HG02763 (cell line): ENCODE results near the gene C14orf180.

Experiments
- ATAC-seq: cut with Tn5 transposase; IDR thresholded peaks from one replicate; pipeline ENCODE4 v1.9.1; 2021; ENCODE audit warnings: mild to moderate bottlenecking, moderate library complexity; ENCODE audit not compliant: unreplicated experiment

Gene C14orf180

DNA sequence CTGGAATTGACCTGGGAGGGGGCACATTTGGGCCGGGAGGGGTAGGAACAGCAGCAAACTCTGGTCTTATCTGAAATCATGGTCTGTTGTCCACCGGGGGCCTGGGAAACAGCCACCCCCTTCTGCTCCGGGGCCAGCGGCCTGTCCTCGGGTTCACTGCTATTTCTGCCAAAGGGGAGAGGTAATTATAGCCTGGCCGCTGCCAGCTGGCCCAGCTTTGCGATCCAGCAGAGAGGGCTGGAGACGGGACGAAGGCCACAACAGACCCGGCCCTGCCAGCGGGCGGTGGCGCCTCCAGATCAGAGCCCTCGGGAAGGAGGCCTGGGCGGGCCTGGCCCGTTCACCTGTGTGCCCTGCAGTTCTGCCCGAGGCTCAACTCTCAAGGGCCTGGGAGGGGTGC is at the start of gene C14orf180:
TSS of gene C14orf180 (plus strand) at position 258 of the 400 bp plus-strand sequence. CDS start 6,667 bp downstream, outside the sequence.
- no peak for ATAC-seq

- ATAC-seq, result no peak
Measured at GRCh38 chr14:104530646-104531045, 48.9 kb upstream of the C14orf180 start.

- no peak for ATAC-seq
Measured at GRCh38 chr14:104531421-104532190, 48.0 kb upstream of the C14orf180 start.

DNA sequence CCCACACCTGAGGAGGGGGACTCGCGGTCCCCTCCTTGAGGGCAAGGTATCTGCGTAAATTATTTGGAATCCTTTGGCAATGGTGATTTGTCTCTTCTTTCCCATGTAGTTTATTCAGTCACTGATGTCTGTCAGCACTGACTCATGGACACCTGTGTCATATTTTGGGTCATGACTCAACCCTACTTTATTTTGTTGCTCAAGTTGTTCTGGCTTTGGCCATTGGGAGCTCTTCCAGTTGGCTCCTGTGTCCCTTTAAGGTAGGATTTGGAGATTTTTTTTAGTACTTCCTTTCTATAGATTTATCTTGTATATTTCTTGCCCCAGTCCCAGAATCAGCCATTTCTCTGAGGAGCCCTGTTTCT is 47.4 kb upstream of the C14orf180 start:
- no peak for ATAC-seq

- no peak for ATAC-seq
Measured at GRCh38 chr14:104534036-104534435, 45.5 kb upstream of the C14orf180 start.

DNA sequence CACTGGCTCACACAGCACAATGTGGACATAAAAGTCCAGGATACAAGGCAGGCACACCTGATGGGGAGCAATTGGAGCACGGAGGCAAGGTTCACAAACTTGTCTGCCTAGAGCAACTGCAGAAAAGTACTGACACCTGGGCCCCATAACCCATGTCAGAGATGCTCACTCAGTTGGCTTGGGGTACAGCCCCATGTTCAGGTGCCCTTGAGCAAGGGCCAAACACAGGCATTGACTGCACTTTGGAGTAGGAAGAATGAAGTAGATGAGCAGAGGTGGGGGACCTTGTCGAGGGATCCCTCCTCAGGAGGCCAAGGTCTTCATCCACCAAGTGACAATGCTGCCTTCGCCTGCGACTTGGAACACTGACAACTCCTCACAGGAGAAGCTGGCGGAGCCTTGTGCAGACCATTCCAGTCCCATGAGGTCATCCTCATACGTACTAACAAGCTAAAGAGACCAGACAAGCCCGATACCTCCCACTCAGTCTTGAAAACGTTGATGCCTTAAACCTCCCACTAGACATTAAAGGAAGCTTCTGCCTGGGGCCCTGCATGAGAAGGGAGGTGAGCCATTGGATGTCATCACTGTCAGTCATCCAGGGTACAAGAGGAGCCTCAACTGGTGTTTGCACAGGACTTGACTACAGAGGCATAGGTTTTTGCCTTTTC is 42.5 kb upstream of the C14orf180 start:
- ATAC-seq, result no peak

DNA sequence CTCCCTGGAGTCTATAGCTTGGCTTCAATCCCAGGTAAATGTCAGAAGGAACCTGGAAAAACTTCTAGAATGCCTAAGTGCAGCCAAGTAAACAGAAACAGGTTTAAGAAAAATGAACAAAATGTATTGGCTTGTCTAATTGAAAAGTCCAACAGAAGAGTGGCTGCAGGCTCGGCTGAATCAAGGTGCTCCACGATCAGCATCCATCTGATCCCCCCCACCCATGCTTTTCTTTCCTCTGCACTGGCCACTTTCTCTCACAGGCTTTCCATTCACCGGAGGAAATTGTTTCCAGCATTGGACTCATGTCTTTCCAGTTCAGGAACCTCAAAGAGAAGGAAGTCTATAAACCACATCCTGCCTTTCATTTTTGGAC is 42.0 kb upstream of the C14orf180 start:
- no peak for ATAC-seq

DNA sequence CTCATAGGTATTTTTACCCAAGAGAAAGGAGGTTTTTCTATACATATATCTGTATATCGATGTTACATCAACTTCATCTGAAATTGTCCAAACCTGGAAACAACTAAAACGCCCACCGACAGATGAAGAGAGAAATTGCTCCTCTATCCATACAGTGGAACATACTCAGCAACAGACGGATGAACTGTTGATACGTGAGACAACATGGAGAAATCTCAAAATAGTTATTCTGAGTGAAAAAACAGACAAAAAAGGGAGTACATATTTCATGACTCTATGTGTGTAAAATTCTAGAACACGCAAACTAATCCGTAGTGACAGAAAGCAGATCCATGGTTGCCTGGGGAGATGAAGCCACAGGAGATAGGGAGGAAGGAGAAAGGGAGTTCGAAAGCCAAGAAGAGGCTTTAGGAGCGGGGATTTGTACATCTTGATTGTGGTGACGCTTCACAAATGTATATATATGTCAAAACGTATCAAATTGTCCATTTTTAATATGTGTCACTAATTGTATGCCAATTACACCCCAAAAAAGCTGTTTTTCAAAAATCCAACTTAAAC is 37.6 kb upstream of the C14orf180 start:
- no peak for ATAC-seq

DNA sequence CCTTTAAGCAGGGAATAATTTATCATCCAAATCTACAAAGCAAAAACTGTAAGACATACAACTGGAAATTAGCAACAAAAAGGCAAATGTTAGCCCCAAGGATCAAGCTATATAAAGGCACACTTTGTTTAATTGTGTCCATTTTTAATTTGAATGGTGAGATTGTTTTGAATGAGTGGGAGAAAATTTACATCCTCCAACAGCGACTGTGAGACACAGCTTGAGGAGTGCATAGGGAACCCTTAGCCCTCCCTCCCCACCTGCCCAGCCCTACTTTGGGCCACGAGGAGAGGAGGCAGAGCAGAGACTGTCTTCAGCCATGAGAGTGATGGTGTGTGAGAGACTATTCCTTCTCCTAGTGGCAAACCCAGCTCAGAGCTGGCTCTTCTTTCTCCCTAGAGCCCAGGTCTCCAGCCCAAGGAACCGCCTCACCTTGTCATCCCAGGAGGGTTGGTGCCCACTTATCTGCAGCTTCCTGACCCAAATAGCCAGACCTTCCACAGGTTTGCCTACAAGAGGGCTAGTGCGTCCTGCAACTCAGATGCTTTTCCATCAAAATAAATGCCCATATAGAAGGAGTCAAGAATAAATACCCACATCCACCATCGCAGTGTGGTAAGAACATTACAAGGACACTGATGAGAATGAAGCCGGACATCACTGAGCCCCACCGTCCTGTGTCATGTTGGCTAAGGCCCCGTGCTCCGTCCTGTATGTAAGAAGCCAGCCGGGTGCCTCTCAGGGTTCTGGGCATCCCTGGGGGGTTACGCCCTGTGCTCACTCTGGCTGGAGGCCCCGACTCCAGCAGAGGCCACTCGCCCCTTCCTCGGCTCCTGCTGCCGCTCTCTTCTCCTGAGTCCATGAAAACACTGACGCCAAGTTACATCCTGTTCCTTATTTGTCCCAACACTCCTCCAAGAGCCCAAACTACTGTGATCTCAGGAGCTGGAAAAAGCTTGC is 36.4 kb upstream of the C14orf180 start:
- no peak for ATAC-seq

DNA sequence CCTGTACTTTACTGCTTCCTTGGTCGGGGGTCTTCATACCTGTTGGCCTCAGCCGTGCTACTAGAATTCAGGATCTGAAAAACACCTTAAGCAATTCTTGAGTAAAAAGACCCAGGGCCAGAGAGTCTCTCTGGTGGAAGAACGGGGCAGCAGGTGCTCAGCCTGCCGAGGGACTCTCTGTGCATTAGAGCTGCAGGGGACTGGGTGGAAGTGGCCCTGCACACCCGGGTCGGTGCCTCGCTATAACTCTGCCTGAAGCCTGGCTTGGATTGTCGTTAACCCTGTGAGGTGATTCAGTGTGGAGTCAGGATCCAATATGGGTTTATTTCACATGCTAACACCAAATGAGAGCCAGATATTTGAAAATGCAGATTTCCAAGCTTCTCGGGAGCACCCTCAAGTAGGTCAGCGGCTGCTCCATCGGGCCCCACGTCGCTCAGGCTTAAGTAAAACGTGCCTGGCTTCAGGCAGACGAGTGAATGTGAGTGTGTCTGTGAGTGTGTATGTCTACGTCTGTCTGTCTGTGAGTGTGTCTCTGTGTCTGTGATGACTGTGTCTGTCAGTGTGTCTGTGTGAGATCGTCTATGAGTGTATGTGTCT is 35.1 kb upstream of the C14orf180 start:
- ATAC-seq, result no peak

DNA sequence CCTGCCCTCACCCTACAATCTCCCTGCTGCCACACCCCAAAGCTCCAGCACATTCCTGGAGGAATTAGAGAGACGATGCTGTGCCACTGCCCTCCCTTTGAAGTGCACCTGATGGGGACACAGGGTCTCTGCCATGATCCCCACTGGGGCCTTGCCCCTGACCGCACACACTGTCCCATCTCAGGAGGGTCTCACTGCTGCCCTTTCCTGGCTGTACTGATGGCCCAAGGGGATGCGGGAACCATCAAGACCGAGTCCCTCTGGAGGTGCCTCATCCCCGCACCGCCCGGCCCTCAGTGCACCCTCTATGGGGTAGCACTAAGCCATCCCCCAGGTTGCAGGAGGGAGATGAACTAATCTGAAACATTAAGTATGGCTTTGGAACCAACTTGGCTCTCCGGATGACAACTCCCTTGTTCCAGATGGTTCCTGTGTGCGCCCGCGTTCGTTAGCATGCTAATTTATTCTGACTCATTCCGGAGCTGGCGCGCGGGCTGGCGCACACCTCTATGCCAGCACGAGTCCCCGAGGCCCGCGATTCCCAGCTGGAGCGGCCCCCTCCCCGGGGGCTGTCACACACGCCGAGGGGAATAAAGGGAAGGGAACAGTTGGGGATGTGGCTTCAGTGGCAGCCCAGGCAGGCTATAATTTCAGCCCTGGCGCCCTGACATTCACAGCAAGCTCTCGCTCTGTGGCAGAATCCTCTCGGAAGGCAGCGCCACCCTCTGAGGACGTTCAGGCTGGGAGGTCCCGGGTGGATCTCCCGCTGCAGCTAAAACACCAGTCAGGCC is 34.2 kb upstream of the C14orf180 start:
- ATAC-seq, result no peak

GRCh38 chr14:104545942-104546501 is 33.5 kb upstream of the C14orf180 start:
- no peak for ATAC-seq

DNA sequence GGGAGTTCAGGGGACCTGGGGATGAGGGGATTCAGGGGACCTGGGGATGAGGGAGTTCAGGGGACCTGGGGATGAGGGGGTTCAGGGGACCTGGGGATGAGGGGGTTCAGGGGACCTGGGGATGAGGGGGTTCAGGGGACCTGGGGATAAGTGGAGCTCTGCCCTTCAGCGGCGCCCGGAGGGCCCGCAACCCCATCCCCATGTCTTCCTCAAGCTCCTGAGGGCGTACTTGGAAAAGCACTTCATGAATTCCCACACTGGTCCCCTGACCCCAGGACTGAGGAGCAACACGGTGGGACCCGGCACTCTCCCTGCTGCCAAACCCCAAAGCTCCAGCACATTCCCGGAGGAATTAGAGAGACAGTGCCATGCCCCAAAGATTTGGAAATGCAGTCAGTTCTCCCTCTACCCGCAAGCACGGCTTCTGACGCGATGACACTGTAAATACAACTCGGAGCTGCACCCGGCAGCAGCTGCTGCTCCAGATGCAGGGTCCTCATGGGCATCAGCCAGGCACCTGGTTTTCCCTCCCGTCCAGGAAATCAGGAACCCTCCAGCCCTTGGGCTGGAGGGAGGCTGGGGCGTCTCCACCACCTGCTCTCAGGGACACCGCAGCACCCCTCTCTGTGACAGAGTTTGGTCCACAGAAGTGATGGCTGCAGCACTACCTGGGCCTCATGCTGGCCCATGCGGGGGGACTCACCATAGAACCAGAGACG is 32.8 kb upstream of the C14orf180 start:
- no peak for ATAC-seq

DNA sequence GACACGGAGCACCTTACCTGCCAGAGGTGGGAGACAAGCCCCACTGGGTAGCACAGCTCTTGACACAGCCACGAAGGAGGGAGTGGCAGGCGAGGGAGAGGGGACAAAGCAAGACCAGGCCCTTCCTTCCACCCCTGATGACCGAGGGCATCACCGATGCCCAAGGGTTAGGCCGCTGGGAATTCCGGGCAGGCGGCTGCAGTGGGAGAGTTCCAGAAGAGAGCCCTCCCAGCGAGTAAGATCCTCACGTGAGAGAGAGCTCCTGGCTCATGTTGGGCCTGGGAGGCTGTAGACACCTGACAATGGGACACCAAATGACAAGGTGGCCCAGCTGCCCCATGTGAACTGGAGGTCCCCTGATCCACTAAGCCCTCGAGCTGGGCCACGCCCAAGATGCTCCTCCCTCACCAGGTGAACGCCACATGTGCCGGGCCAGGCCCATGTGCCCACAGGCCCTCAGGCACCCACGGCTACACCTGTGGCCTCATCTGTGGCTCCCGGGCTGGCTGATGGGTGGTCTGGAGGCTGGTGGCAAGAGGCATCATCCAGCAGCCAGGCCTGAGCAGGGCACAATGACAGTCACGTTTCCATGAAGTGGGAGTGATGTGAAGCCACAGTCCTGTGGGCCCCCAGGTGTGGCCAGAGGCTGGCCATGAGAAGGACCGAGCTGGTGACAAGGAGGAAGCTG is 32.1 kb upstream of the C14orf180 start:
- ATAC-seq, result no peak

DNA sequence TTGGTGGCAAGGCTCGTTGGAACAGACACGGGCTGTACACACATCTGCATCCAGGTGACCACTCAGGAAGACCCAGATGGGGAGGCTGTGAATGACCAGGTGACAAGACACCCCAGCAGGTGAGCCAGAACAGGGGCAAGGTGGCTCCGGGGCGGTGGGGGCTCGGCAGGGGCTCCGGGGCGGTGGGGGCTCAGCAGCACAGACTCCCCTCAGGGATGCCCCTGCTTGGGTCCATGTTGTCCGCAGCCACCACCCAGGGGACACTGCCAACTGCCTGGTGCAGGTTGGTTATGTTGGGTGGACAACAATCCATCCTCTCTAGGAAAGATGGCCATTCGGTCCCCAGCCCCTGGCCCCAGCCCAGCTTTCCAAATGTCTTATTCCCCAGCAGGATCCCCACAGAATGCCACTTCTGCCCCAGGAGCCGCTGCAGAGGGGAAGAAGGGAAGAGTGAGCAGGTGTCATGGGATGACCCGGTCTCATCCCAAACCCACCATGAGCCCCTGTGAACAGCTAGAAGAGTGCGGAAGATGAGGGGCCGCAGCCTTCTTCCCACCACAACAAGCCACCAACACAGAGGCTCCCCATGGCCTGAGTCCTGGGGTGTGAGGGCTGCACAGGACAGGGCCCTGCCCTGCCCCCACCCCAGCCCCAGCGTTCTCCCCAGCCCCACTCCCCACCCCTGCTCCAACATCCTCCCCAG is 31.4 kb upstream of the C14orf180 start:
- ATAC-seq, result no peak

DNA sequence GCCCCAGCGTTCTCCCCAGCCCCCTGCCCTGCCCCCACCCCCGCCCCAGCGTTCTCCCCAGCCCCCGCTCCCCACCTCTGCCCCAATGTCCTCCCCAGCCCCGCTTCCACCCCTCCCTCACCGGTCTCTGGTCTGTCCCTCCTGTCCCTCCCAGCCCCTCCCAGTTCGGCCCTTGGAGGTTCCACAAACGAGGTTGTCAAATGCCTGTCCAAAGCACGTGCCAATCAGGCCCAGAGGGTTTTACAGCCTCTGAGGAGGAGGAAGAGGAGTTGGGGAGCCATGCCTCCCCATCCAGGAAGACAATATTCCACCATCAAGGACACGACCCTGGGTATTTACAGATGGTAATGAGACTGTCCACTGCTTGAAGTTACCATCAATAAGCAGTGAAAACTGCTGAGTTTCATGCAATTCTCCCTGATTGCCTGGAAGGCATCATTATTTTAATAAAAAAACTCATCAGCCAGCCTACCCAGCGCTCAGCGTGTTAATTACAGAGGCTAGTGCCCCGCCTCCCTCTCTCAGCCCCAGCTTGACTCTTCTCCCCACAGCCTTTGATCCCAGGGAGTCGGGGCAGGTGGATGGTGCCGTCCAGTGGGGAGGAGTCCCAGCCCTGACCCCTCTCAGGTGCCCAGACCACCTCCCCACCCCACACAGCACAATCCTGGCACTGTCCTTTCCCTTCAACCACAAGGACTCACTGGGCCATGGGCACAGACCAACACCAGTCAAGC is 30.6 kb upstream of the C14orf180 start:
- ATAC-seq, result no peak
